Measurements from ENCODE around the gene RAPGEFL1. TPM values are rescaled to one million over a fixed set of nuclear protein-coding genes. Genes with fewer than 3 reads are reported as not detected.

Gene RAPGEFL1
- total and polyA plus RNA-seq, 12 donors: 0.24 to 18.5 (median 4.0) TPM

GRCh38 chr17:40148527-40148926, 28.7 kb upstream of the RAPGEFL1 start:
- Histone ChIP-seq H3K27ac (no peak overlapping the region), H3K9me3 (replicated peaks in 1 of 3) (no peaks in the 10 kb centered on the region), H3K27me3 (no peaks in the 10 kb centered on the region), H3K36me3 (replicated peaks in 1 of 2) (peaks cover 0 to 49% of the 10 kb centered on the region in 2 donors), H3K4me1 (replicated peaks in 1 of 2) (peaks cover 5 to 15% of the 10 kb centered on the region in 2 donors), H3K4me3 (no peak overlapping the region)
- WGBS, 4 donors: 82 to 93% (median 89%) methylated on average over 3 of the region's 3 CpGs
- peak in 1 of 7 donors; percentile 39 for DNase-seq
- intact Hi-C loops (cut with DNase I): no loop called here
- no peak for TF ChIP-seq POLR2A (IDR thresholded peaks at IDR 0.05)
- no peak for TF ChIP-seq CTCF (IDR thresholded peaks at IDR 0.05)

- Histone ChIP-seq H3K4me3 (no peak overlapping the region), H3K4me1 (replicated peaks in 1 of 2) (peaks cover 5 to 15% of the 10 kb centered on the region in 2 donors), H3K27me3 (no peaks in the 10 kb centered on the region), H3K36me3 (replicated peaks in 1 of 2) (peaks cover 0 to 66% of the 10 kb centered on the region in 2 donors), H3K27ac (peak overlapping the region in 2 of 5 donors; percentile 8 to 15), H3K9me3 (replicated peaks in 1 of 3) (no peaks in the 10 kb centered on the region)
- WGBS, 4 donors: 50 to 66% (median 58%) methylated on average over 4 of the region's 4 CpGs
- TF ChIP-seq CTCF (IDR thresholded peaks at IDR 0.05) (no peak), POLR2A (IDR thresholded peaks at IDR 0.05) (no peak)
- peak in 2 of 7 donors; percentile 50 to 51 for DNase-seq
- intact Hi-C loops (cut with DNase I): no loop called here
These were observed 27.0 kb upstream of the RAPGEFL1 start for GRCh38 chr17:40150276-40150675.

- peak overlapping the region in 1 of 5 donors; percentile 61 for H3K27ac ChIP-seq
- H3K27me3 ChIP-seq: no peaks in the 10 kb centered on the region
- H3K36me3 ChIP-seq (replicated peaks in 1 of 2): peaks cover 0 to 70% of the 10 kb centered on the region in 2 donors
- TF ChIP-seq POLR2A (IDR thresholded peaks at IDR 0.05) (no peak), CTCF (IDR thresholded peaks at IDR 0.05) (no peak)
- intact Hi-C loops (cut with DNase I): no loop called here
- H3K4me1 ChIP-seq (replicated peaks in 1 of 2): peaks cover 5 to 23% of the 10 kb centered on the region in 2 donors
- no peak overlapping the region for H3K4me3 ChIP-seq
- peak in 6 of 7 donors; percentile 42 to 71 (median 60) for DNase-seq
- 35 to 46% (median 37%) methylated on average over 7 of the region's 7 CpGs for WGBS, 4 donors
- no peaks in the 10 kb centered on the region for H3K9me3 ChIP-seq (replicated peaks in 1 of 3)
These were observed 25.8 kb upstream of the RAPGEFL1 start for GRCh38 chr17:40151414-40151963.

- peaks cover 0 to 59% of the 10 kb centered on the region in 2 donors for H3K36me3 ChIP-seq (replicated peaks in 1 of 2)
These were observed 23.6 kb upstream of the RAPGEFL1 start for GRCh38 chr17:40153603-40154236.

More at GRCh38 chr17:40153603-40154236, 23.6 kb upstream of the RAPGEFL1 start:
- peak in 1 of 7 donors; percentile 45 for DNase-seq
- H3K4me1 ChIP-seq (replicated peaks in 1 of 2): peaks cover 5 to 30% of the 10 kb centered on the region in 2 donors
- no peaks in the 10 kb centered on the region for H3K9me3 ChIP-seq (replicated peaks in 1 of 3)
- H3K27me3 ChIP-seq: no peaks in the 10 kb centered on the region
- 86 to 93% (median 87%) methylated on average over 13 to 14 of the region's 14 CpGs for WGBS, 4 donors
- H3K4me3 ChIP-seq: no peak overlapping the region
- TF ChIP-seq CTCF (IDR thresholded peaks at IDR 0.05): no peak
- no peak for TF ChIP-seq POLR2A (IDR thresholded peaks at IDR 0.05)
- intact Hi-C loops (cut with DNase I): no loop called here
- H3K27ac ChIP-seq: no peak overlapping the region

All from adrenal gland (tissue), 12 donors.